ENCODE results near the gene GPLD1.
"Not testable (repeated sequence)": the region's sequence is repeated elsewhere in the genome, so short reads cannot be mapped to it uniquely, and the experiment has no call there.

DNA sequence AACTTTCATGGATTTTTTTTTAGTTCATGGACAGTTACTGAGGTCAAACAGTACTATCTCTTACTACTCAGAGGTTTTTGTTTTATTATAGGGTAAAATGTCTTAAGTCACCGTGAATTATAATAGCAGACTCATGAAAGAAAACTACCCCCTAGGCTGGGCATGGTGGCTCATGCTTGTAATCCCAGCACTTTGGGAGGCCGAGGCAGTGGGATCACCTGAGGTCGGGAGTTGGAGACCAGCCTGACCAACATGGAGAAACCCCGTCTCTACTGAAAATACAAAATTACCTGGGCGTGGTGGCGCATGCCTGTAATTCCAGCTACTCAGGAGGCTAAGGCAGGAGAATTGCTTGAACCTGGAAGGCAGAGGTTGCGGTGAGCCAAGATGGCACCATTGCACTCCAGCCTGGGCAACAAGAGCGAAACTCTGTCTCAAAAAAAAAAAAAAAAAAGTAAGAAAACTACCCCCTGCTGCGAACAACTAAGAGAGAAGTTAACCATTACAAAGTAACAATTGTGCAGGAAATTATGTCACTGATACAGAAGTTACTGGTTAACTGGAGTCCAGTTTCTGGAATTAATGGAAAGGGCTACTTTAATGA is 106.4 kb downstream of the GPLD1 start:
- not testable (repeated sequence) for TF ChIP-seq CTCF (IDR thresholded peaks at IDR 0.05); POLR2A (IDR thresholded peaks at IDR 0.05; ENCODE audit: low read depth); POLR2AphosphoS5 (IDR thresholded peaks at IDR 0.05)

Data from esophagus muscularis mucosa (tissue), 3 donors.